ENCODE measurements around the gene CCDC33.
"Not testable (repeated sequence)": the region's sequence is repeated elsewhere in the genome, so short reads cannot be mapped to it uniquely, and the experiment has no call there.

CCDC33 gene

DNA sequence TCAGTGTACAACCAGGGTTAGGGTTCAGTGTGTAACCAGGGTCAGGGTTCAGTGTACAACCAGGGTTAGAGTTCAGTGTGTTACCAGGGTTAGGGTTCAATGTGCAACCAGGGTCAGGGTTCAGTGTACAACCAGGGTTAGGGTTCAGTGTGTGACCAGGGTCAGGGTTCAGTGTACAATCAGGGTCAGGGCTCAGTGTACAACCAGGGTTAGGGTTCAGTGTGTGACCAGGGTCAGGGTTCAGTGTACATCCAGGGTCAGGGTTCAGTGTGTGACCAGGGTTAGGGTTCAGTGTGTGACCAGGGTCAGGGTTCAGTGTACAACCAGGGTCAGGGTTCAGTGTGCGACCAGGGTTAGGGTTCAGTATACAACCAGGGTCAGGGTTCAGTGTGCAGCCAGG is 98.0 kb downstream of the CCDC33 start:
- DNase-seq (ENCODE audit: low read depth, low spot score): no peak

DNA sequence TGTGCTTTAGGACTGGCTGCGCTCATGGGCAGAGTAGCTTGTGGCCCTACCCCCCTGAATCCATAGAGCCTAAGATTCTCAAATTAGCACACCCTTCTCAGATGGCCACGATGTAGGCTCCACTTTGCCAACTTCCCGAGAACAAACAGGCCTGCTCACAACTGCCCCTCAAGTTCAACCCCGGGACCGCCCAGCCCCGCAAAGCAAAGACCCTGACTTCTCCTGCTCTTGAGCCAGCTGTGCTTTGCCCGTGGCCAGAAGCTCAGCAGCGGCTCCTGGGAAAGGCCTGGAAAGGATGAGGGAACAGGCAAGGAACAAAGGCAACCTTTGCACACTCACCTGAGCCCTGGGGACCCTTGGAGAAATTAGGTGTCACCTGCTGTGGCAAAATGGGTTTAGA is 99.3 kb downstream of the CCDC33 start:
- DNase-seq (ENCODE audit: low read depth, low spot score): no peak

DNA sequence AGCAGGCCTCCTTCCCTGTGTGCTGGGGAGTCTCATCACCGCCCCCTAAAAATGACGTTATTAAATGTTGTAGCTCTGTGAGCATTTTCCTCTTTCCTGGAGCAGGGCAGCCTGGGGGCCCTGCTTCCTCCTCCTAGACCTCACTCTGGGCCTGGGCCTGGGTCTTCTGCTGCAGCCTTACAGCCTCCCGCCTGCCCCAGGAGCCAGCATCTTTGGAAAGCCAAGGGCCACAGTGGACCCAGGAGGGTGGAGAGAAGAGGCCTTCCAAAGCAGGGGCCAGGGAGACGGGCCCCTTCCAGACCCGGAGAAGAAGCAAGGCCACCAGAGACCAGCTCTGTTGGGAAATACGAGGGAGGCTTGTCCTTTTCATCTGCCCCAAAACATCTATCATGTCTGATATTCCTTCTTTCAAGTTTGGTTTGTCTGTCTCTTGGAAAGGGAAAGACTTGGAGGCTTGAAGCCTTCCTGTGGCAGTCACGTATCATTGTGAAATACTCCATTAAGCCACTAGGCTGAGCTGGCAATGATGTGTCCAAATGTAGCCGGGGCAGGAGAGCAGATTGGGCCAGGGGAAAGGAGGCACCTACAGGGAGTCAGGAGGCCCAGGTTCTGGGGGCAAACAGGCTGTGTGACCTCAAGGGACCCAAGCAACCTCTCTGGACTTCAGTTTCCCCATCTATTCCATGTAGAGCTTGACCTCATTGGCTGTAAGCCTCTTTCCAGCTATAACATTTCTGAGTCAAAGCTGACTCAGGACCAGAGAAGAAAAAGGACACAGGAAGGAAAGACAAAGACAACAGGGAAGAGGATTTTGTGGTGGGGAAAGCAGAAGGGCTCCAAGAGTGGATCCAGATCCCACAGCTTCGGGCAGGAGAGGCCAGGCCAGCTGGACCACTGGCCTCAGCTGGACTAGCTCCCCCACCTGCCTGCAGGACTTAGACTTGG is 100.2 kb downstream of the CCDC33 start:
- DNase-seq (ENCODE audit: low read depth, low spot score): no peak

DNA sequence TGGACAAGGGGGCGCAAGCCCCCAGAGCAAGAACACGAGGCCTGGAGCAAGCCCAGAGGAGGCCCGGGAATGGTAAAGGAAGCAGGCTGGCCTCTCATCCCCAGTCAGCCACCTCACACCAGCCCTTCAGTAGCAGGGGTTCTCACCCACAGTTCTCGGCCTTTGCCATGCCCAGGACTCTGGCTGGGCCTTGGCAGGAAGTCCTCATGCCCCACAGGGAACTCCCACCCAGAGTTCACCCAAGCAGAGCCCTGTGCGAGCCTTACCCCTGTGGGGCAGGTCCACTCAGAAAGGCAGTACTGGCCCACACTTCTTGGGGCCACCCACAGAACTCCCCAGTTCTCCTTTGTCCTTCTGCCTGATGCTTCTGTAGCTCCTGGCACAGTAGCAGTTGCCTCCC is 101.0 kb downstream of the CCDC33 start:
- no peak for DNase-seq (ENCODE audit: low read depth, low spot score)

DNA sequence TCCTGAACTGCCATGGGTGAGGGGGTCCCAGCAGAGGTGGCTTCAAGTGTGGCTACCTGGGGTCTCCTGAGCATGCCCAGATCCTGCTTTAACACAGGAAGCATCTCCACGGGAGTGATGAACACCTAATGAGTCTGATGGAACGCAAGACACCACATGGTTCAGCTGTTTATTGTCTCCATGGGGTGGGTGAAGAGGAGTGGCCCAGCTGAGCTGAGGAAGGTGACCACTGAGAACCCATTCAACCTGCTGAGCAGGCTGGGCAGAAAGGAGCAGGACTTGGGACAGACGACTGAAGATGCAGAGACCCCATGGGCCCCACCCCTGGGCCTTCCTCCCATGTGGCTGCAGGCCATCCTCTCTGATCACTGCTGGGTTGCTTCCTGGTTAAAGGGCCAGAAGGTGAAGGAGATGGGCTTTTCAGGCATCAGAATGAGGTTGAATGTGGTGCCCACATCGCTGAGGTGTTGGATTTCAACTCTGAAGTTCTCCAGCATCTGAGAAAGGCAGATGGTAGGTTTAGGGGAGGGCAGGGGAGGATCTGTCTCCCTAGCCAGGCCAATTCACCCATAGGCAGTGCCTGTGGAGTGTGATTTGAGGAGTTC is 101.6 kb downstream of the CCDC33 start:
- DNase-seq (ENCODE audit: low read depth, low spot score): no peak

DNA sequence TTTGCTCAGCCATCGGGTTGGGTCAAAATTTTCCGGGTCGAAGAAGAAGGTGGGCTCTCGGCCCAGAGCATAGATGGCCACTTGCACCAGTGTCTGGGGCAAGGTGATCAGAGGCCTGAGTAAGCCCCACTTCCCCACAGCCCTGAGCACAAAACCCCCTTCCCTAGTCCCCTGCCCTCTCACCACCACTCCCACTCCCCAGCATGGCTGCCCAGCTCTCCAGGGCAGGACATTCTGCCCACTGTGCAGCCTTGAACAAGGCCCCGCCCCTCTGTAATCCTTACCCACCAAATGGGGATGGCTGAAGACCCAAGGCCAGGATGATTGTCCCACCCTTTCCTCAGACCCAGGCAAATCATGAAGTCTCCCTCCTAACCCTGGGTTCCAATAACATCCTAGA is 102.5 kb downstream of the CCDC33 start:
- no peak for DNase-seq (ENCODE audit: low read depth, low spot score)

DNA sequence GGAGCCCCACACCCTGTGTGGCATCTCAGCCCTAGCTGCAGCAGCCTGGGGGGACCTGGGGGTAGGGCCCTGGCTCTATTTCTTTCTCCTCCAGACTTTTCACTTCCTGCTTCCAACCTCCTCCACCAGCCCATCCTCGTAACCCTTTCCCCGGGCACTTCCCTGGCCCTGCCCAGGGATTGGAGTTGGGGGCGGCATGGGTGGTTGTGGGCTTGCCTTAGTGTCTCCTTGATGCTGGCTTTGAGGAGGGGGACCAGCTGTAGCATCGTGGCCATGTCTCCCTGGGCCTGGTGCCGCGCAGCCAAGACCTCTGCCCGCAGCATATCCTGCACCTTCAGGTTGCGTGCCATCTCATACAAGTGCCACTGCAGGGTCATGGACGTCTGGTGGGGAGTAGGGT is 103.2 kb downstream of the CCDC33 start:
- DNase-seq (ENCODE audit: low read depth, low spot score): no peak

DNA sequence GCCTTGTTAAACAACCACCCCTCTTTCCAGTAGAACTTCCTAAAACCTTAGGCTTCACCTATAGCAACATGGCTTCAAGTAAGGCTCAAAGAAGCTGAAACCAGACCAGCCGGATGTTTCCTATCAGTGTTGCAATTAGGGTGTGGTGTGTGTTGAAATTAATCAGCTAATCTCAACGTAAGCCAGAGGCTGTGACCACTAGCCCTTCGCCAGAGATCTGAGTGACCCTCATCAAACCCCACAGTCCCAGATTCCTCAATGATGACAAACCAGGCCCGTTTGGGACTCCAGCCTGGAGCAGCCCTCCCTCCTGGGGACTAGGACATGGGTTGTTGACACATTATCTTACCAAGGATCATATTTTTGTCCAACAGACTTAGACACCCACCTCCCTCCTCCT is 104.0 kb downstream of the CCDC33 start:
- no peak for DNase-seq (ENCODE audit: low read depth, low spot score)

DNA sequence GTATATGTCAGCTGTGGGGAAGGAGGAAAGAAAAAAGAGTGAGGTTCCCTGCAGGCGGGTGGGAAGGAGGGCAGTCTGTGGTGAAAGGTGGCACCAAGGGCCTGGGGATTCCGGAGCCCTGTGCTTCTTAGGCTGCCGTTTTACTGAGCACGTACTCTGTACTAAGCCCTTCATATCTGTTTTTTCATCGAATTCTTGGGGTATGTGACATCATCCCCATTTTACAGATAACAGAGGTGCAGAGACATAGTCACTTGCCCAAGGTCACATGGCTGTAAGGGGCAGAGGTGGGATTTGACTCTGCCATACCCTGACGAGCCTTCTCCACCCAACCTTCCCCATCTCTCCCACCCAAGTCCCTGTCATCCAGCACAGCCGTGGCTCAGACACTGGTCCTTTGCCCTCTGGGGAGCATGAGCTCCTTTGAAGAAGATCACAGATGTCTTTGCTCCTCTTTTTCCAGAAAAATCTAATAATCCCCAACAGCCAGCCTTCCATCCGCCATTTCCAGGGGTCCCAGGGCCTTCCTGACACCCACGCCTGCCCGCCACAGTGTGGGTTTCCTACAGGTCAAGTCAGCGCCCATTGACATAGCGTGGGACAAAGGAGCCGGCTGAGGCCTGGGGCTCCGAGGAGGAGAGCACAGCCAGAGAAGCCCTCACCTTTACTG is 107.1 kb downstream of the CCDC33 start:
- DNase-seq (ENCODE audit: low read depth, low spot score): no peak

DNA sequence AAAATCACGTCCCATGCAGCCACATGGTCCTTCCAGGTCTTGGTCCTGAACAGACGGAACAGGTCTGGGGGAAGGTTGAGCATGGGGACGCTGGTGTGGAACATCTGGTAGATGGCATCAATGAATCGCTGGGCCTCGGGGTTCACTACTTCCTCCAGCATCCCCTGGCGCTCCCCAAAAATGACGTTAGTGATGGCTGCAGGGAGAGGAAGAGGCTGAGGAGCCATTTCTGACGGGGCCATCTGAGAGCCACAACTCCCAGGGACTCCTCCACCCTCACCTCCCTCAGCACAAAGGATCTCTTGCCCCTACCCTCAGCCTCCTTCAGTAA is 107.6 kb downstream of the CCDC33 start:
- no peak for DNase-seq (ENCODE audit: low read depth, low spot score)

DNA sequence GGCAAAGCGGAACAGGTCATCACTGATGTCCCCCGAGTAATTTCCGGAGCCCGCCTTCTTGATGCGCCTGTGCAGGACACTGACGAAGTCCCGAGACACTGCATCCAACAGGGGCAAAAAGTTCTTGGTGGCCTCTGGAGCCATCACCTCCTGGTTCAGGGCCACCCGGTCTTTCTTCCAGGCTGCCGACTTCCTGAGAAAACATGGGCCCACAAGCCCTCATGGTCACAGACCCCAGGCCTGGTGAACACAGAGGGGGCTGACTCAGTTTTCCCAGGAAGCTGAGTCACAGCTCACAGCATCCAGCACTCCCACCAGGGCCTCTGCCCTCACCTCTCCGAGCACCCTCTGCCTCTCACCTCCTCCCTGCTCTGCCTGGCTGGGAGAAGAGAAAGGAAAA is 108.9 kb downstream of the CCDC33 start:
- DNase-seq (ENCODE audit: low read depth, low spot score): no peak

DNA sequence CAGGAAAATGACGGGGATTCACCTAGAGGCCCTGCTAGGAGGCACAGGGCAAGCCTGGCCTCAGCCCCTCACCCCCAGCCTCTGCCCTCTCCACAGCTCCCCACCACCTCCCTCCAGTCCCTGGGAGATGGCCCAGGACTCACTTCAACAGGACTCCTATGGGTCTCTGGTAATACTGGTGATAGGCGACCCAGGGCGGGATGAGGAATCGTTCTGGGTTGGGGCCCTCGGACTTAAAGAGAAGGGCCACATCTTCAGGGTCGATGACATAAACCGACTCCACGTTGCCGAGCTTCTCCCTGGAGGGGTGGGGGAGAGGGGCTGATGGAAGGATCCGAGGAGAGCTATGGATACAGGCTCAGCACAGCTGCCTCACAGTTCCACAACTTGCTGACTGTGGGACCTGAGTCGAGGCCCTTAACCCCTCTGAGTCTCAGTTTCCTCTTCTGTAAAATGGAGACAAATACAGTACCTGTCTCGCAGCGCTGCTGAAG is 111.7 kb downstream of the CCDC33 start:
- no peak for DNase-seq (ENCODE audit: low read depth, low spot score)

DNA sequence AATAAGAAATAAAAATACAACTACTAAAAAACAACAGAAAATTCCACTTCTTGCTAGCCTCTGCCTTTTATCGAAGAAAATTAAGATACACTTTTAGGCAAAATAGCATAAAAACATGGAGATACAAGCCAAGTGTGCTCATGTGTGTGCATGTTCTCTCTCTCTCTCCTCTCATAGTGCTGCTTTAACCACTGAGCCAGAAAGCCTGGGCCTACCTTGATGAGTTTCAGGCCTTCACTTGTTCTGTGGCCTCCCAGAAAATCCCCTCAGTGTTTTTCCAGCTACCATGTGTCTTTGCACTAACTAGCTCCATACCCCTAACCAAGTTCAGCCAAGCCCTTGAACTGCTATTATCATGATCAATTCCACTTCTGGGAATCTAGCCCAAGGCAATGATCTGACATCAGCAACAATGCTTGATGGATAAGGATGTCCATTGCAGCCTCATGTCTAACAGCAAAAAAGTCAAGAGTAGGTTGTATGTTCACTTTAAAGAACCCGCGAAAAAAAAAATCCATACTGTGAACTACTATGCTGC is 113.2 kb downstream of the CCDC33 start:
- DNase-seq (ENCODE audit: low read depth, low spot score): no peak

DNA sequence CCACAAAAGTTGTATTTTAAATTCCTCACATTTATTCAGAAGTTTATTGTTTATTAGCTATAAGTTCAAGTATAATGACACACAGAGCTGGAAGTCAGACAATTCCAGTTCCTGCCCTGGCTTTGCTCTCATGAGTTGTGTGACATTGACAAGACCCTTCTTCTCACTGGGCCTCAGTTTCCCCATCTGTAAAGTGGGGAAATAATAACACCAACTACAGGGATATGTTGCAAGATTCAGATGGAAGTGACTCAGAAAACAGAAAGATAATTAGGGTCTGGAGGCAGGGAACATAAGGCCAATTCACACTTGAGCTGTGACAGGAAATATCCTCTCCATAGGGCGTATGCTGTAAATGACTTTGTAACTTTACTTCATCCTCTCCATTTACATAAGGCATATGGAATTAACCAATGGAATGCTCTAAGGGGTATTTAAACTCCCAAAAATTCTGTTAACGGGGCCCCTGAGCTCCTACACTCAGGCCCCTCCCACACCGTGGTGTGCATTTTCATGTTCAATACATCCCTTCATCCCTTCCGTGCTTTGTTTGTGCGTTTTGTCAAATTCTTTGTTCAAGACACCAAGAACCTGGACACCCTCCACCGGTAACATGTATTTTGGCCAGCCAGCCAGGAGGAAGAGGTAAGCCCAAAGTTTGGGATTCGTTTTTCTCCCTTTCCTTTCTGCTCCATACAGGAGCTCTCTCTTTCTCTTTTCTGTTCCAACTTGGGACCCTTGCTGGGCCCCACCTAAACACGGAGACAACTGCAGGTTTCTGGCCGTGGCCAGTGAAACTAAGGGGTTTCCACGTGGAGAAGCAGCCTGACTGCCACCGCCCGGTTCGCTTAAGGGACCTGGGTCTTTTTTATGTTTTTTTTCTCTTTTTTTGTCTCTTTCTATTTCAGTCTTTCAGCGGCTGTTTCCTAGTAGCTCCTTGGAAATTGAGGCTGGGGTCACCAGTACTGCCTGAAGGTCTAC is 114.5 kb downstream of the CCDC33 start:
- no peak for DNase-seq (ENCODE audit: low read depth, low spot score)

DNA sequence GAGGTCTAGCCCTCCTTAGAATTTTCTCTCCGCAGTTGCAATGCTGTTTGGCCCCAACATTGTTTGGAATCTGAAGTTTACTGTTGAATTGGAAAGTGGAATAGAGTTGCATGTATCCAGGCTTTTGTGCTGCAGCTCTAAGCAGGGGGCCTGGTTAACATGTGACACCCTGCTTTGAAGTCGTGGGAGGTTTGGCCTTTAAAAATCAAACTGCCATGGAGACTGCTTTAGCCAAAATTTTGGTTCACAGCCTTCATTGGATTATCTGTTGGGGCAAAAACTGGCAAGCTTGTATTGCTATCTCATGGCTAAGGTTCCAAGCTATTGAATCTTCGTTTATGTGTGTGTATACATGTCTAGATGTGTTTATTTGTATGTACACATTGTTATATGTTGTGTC is 115.5 kb downstream of the CCDC33 start:
- DNase-seq (ENCODE audit: low read depth, low spot score): no peak

DNA sequence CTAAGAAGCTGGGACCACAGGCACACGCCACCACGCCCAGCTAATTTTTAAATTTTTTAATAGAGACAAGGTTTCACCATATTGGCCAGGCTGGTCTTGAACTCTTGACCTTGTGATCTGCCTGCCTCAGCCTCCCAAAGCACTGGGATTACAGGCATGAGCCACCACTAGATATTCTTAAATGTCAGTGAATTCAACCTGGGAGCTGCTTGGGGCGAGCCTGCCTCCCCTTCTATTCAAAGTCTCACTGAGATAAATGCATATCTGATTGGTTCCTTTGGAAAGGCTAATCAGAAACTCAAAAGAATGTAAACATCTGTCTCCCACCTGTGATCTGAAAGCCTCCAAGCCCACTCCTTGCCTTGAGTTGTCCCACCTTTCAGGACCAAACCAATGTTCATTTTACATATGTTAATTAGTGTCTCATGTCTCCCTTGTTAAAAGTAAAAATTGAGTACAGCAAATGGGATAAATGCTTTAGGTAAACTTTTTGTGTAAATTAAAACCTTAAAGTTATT is 116.3 kb downstream of the CCDC33 start:
- DNase-seq (ENCODE audit: low read depth, low spot score): no peak

DNA sequence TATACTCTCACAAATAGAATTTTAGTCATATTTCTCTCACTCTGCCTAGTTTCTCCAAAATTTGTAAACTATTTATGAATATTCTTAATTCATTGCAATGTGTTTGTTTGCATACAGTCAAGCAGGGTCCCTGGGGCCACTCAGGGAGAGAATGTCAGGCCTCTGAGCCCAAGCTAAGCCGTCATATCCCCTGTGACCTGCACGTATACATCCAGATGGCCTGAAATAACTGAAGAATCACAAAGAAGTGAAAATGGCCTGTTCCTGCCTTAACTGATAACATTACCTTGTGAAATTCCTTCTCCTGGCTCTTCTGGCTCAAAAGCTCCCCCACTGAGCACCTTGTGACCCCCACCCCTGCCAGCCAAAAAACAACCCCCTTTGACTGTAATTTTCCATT is 117.9 kb downstream of the CCDC33 start:
- DNase-seq (ENCODE audit: low read depth, low spot score): not testable (repeated sequence)

DNA sequence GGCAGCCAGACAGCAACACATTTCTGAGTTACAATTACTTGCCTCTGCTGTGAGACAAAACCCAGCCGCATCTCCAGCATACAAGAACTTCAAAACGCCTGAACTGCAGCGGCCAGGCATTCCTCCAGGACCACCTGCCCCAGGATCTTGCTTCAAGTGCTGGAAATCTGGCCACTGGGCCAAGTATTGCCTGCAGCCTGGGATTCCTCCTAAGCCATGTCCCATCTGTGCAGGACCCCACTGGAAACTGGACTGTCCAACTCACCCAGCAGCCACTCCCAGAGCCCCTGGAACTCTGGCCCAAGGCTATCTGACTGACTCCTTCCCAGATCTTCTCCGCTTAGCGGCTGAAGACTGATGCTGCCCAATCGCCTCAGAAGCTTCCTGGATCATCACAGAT is 119.9 kb downstream of the CCDC33 start:
- DNase-seq (ENCODE audit: low read depth, low spot score): not testable (repeated sequence)

DNA sequence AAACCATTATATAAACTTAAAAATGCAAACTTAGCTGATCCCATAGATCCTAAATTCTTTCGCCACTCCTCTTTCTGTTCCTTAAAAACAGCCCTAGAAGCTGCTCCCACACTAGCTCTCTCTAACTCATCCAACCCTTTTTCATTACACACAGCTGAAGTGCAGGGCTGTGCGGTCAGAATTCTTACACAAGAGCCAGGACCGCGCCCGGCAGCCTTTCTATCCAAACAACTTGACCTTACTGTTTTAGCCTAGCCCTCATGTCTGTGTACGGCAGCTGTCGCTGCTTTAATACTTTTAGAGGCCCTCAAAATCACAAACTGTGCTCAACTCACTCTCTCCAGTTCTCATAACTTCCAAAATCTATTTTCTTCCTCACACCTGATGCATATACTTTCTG is 121.4 kb downstream of the CCDC33 start:
- not testable (repeated sequence) for DNase-seq (ENCODE audit: low read depth, low spot score)

DNA sequence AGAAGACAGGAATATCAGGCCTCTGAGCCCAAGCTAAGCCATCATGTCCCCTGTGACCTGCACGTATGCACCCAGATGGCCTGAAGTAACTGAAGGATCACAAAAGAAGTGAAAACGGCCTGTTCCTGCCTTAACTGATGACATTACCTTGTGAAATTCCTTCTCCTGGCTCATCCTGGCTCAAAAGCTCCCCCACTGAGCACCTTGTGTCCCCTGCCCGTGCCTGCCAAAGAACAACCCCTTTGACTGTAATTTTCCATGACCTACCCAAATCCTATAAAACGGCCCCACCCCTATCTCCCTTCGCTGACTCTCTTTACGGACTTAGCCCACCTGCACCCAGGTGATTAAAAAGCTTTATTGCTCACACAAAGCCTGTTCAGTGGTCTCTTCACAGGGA is 123.2 kb downstream of the CCDC33 start:
- DNase-seq (ENCODE audit: low read depth, low spot score): not testable (repeated sequence)

DNA sequence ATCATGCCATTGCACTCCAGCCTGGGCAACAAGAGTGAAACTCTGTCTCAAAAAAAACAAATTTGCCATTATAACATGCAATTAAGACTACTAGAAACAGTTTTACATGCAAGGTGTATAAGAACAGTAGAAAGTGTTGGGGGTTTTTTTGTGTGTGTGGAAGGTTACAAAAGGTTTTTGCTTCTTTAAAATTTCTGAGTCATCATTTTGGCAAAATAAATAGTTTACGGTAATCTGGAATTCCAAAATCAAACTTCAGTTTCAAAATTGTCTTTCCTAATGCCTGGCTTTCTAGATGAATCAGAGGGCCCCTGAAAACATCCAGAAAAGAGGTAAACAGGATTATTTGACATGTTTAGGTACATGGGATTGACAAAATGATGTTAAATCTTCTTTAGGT is 124.7 kb downstream of the CCDC33 start:
- DNase-seq (ENCODE audit: low read depth, low spot score): not testable (repeated sequence)

Measured in activated naive CD8-positive, alpha-beta T cell treated with anti-CD3 and anti-CD28 coated beads, Interleukin-2, amount 50 U/mL, for 16 hours (primary cell).